Measurements from ENCODE around the gene SIAH3.
"Not testable (repeated sequence)": the region's sequence is repeated elsewhere in the genome, so short reads cannot be mapped to it uniquely, and the experiment has no call there.

The SIAH3 gene

GRCh38 chr13:45851171-45851921 is at the start of gene SIAH3:
SIAH3 (minus strand) TSS chr13:45851753; CDS start chr13:45851629, 124 bp downstream.
- DNase-seq = no peak

- DNase-seq = no peak
These were observed 47.9 kb upstream of the SIAH3 start for GRCh38 chr13:45899406-45899805.

- no peak for DNase-seq
These were observed 46.0 kb upstream of the SIAH3 start for GRCh38 chr13:45897562-45897961.

GRCh38 chr13:45896285-45896684 is 44.7 kb upstream of the SIAH3 start:
- no peak for DNase-seq

GRCh38 chr13:45895881-45896280 is 44.3 kb upstream of the SIAH3 start:
- no peak for DNase-seq

GRCh38 chr13:45892513-45892912 is 41.0 kb upstream of the SIAH3 start:
- DNase-seq = no peak

GRCh38 chr13:45889590-45890243 is 38.2 kb upstream of the SIAH3 start:
- no peak for DNase-seq

- DNase-seq = no peak
These were observed 34.9 kb upstream of the SIAH3 start for GRCh38 chr13:45886466-45886865.

- no peak for DNase-seq
These were observed 33.6 kb upstream of the SIAH3 start for GRCh38 chr13:45885194-45885593.

GRCh38 chr13:45882626-45883025 is 31.1 kb upstream of the SIAH3 start:
- DNase-seq = no peak

GRCh38 chr13:45881353-45881752 is 29.8 kb upstream of the SIAH3 start:
- no peak for DNase-seq

- no peak for DNase-seq
These were observed 28.7 kb upstream of the SIAH3 start for GRCh38 chr13:45880242-45880641.

GRCh38 chr13:45879666-45880065 is 28.1 kb upstream of the SIAH3 start:
- DNase-seq = no peak

- DNase-seq = no peak
These were observed 27.4 kb upstream of the SIAH3 start for GRCh38 chr13:45878966-45879365.

- no peak for DNase-seq
These were observed 25.2 kb upstream of the SIAH3 start for GRCh38 chr13:45876781-45877180.

GRCh38 chr13:45875951-45876350 is 24.4 kb upstream of the SIAH3 start:
- DNase-seq = no peak

- no peak for DNase-seq
These were observed 22.2 kb upstream of the SIAH3 start for GRCh38 chr13:45873491-45874325.

- DNase-seq = no peak
These were observed 21.0 kb upstream of the SIAH3 start for GRCh38 chr13:45872566-45872965.

GRCh38 chr13:45871201-45871600 is 19.6 kb upstream of the SIAH3 start:
- not testable (repeated sequence) for DNase-seq

GRCh38 chr13:45870232-45870631 is 18.7 kb upstream of the SIAH3 start:
- DNase-seq = no peak

- no peak for DNase-seq
These were observed 13.9 kb upstream of the SIAH3 start for GRCh38 chr13:45865414-45865813.

GRCh38 chr13:45863709-45864590 is 12.4 kb upstream of the SIAH3 start:
- DNase-seq = no peak

- DNase-seq = no peak
These were observed 9.8 kb upstream of the SIAH3 start for GRCh38 chr13:45861322-45861721.
